SK-N-SH (cell line): ENCODE data around the gene LDLR. TPM values are rescaled to one million over a fixed set of nuclear protein-coding genes. Genes with fewer than 3 reads are reported as not detected.

Experiments
- CTCF ChIA-PET: fragments of 300-600, 350-600 bp; formaldehyde crosslinking; extraction: SDS; loops from one replicate; lab custom pipeline; 2021; lab: Yijun Ruan, JAX
- POLR2A ChIA-PET: fragments of 350-600 bp; sonication (Branson Sonifier 250); formaldehyde crosslinking; extraction: SDS; loops from one replicate; lab custom pipeline; 2020; ENCODE audit warnings: antibody characterized with exemption, inconsistent platforms; lab: Yijun Ruan, JAX
- DNase-seq: peaks from one replicate; pipeline ENCODE4 v3.0.0; 2012
- H2AFZ ChIP-seq: fragments of 200-600 bp; sonication (generic); 2 replicates; pipeline ENCODE4 v1.8.1; 2016; ENCODE audit warnings: antibody characterized with exemption, mild to moderate bottlenecking, low read depth
- H3F3A ChIP-seq: fragments of 200-600 bp; sonication (generic); replicated peaks from 2 replicates; pipeline ENCODE3; 2016; ENCODE audit warnings: antibody characterized with exemption, mild to moderate bottlenecking; ENCODE audit not compliant: insufficient read depth
- H3K27ac ChIP-seq, 2 experiments: fragments of 200-500 bp in 1 of 2; fragments of 200-600 bp in 1 of 2; sonication (Bioruptor generic) in 1 of 2; sonication (generic), shearing (Covaris generic) in 1 of 2; 2 replicates each; pipeline versions ENCODE4 v1.5.1 to v1.6.1; 2014 to 2016; ENCODE audit warnings: low read depth in 2 of 2, inconsistent platforms in 1 of 2, low read length in 1 of 2, mild to moderate bottlenecking in 1 of 2, mixed read lengths in 1 of 2
- H3K27me3 ChIP-seq: fragments of 200-600 bp; sonication (generic), shearing (Covaris generic); 2 replicates; pipeline ENCODE4 v1.6.1; 2016; ENCODE audit warnings: mixed run types; ENCODE audit not compliant: insufficient read depth
- H3K36me3 ChIP-seq, 2 experiments: fragments of 200-500 bp in 1 of 2; fragments of 200-600 bp in 1 of 2; sonication (Bioruptor generic) in 1 of 2; sonication (generic) in 1 of 2; replicated peaks in 1 of 2; 2 replicates each; pipeline versions ENCODE3 to v1.5.1; 2014 to 2016; ENCODE audit warnings: low read length in 1 of 2, mild to moderate bottlenecking in 1 of 2; ENCODE audit not compliant: insufficient read depth in 2 of 2, control insufficient read depth in 1 of 2
- H3K4me1 ChIP-seq, 2 experiments: fragments of 200-500 bp in 1 of 2; fragments of 200-600 bp in 1 of 2; sonication (Bioruptor generic) in 1 of 2; sonication (generic), shearing (Covaris generic) in 1 of 2; 2 replicates each; pipeline versions ENCODE4 v1.5.1 to v1.6.1; 2014 to 2016; ENCODE audit warnings: low read depth in 1 of 2, low read length in 1 of 2, mixed run types in 1 of 2; ENCODE audit not compliant: insufficient read depth in 2 of 2, control insufficient read depth in 1 of 2
- H3K4me2 ChIP-seq: fragments of 200-600 bp; sonication (generic), shearing (Covaris generic); 2 replicates; pipeline ENCODE4 v1.6.1; 2017; ENCODE audit warnings: mixed run types
- H3K4me3 ChIP-seq, 2 experiments: fragments of 200-500 bp in 1 of 2; fragments of 200-600 bp in 1 of 2; sonication (Bioruptor generic) in 1 of 2; sonication (generic), shearing (Covaris generic) in 1 of 2; 2 replicates each; pipeline versions ENCODE4 v1.5.1 to v1.8.1; 2014 to 2016; ENCODE audit warnings: low read depth in 2 of 2, inconsistent platforms in 1 of 2, low read length in 1 of 2, mild to moderate bottlenecking in 1 of 2, mixed read lengths in 1 of 2, moderate library complexity in 1 of 2
- H3K79me2 ChIP-seq: fragments of 200-600 bp; sonication (generic); 2 replicates; pipeline ENCODE4 v1.8.1; 2017; ENCODE audit warnings: mild to moderate bottlenecking; ENCODE audit not compliant: insufficient read depth
- H3K9ac ChIP-seq: fragments of 200-600 bp; sonication (generic); 2 replicates; pipeline ENCODE4 v1.6.1; 2017; ENCODE audit warnings: mixed run types
- H3K9me2 ChIP-seq: fragments of 200-600 bp; sonication (generic); 2 replicates; pipeline ENCODE4 v1.6.1; 2017; ENCODE audit warnings: mixed run types
- H3K9me3 ChIP-seq: fragments of 200-600 bp; sonication (generic); 2 replicates; pipeline ENCODE4 v1.6.1; 2017; ENCODE audit warnings: mixed run types, mild to moderate bottlenecking, moderate library complexity
- H4K20me1 ChIP-seq: fragments of 200-600 bp; sonication (generic); 2 replicates; pipeline ENCODE4 v1.6.1; 2017; ENCODE audit warnings: mild to moderate bottlenecking, mixed run types; ENCODE audit not compliant: insufficient read depth
- CHD2 ChIP-seq: fragments of 150-350 bp; IDR thresholded peaks from 2 replicates; pipeline ENCODE4 v1.6.1; 2018; ENCODE audit warnings: low read length; ENCODE audit not compliant: partially characterized antibody
- ELF1 ChIP-seq: IDR thresholded peaks from 2 replicates; pipeline ENCODE4 v1.4.0; 2012
- EP300 ChIP-seq, 2 experiments: IDR thresholded peaks; 2 replicates each; pipeline versions ENCODE4 v1.4.0 to v1.6.1; 2012; ENCODE audit warnings: borderline replicate concordance in 1 of 2, low read depth in 1 of 2, low read length in 1 of 2
- EZH2phosphoT487 ChIP-seq: fragments of 200-600 bp; sonication (generic); IDR thresholded peaks from 2 replicates; pipeline ENCODE4 v1.6.1; 2017; ENCODE audit warnings: low read depth, mixed run types, mild to moderate bottlenecking, antibody characterized with exemption, moderate library complexity, borderline replicate concordance
- FOSL2 ChIP-seq: IDR thresholded peaks from 2 replicates; pipeline ENCODE4 v1.4.0; 2012; ENCODE audit warnings: low read depth, mild to moderate bottlenecking, moderate library complexity, borderline replicate concordance
- FOXJ3 ChIP-seq: sonication (generic); formaldehyde crosslinking; IDR thresholded peaks from 2 replicates; pipeline ENCODE4 v1.5.1; 2020; ENCODE audit warnings: mild to moderate bottlenecking, missing genetic modification reagents
- GABPA ChIP-seq: IDR thresholded peaks from 2 replicates; pipeline ENCODE4 v1.4.0; 2012; ENCODE audit warnings: low read depth, mild to moderate bottlenecking
- GATA2 ChIP-seq: sonication (generic); formaldehyde crosslinking; IDR thresholded peaks from 2 replicates; pipeline ENCODE4 v1.5.0; 2020; ENCODE audit warnings: mild to moderate bottlenecking, missing genetic modification reagents
- JUND ChIP-seq: IDR thresholded peaks from 2 replicates; pipeline ENCODE4 v1.4.0; 2012
- MEF2A ChIP-seq: IDR thresholded peaks from 2 replicates; pipeline ENCODE4 v1.4.0; 2012; ENCODE audit warnings: low read depth, borderline replicate concordance
- NFIC ChIP-seq: IDR thresholded peaks from 2 replicates; pipeline ENCODE4 v1.4.0; 2012; ENCODE audit warnings: borderline replicate concordance
- RAD21 ChIP-seq: IDR thresholded peaks from 2 replicates; pipeline ENCODE4 v1.6.1; 2012; ENCODE audit warnings: mild to moderate bottlenecking, low read length
- RCOR1 ChIP-seq: fragments of 150-350 bp; IDR thresholded peaks from 2 replicates; pipeline ENCODE4 v1.6.1; 2017; ENCODE audit warnings: antibody characterized with exemption, low read length
- REST ChIP-seq: IDR thresholded peaks from 2 replicates; pipeline ENCODE4 v1.6.1; 2012; ENCODE audit warnings: mild to moderate bottlenecking, low read depth, low read length, moderate library complexity
- SIN3A ChIP-seq: IDR thresholded peaks from 2 replicates; pipeline ENCODE4 v1.6.1; 2012; ENCODE audit warnings: low read depth, mild to moderate bottlenecking, low read length, moderate library complexity, borderline replicate concordance
- SMC3 ChIP-seq: IDR thresholded peaks from 2 replicates; pipeline ENCODE4 v1.6.1; 2012; ENCODE audit warnings: low read depth, low read length, improper control_type of control experiment
- TAF1 ChIP-seq: IDR thresholded peaks from 2 replicates; pipeline ENCODE4 v1.6.1; 2012; ENCODE audit warnings: low read depth, mild to moderate bottlenecking, low read length, moderate library complexity, borderline replicate concordance
- TCF12 ChIP-seq: IDR thresholded peaks from 2 replicates; pipeline ENCODE4 v1.4.0; 2012
- YY1 ChIP-seq: IDR thresholded peaks from 2 replicates; pipeline ENCODE4 v1.4.0; 2012; ENCODE audit warnings: low read depth, mild to moderate bottlenecking
- WGBS: methylation state at CpG from one replicate; pipeline ENCODE4 v1.1.6; 2017; ENCODE audit warnings: low lambda C conversion rate; 5-methylcytosine and 5-hydroxymethylcytosine counted together
- polyA plus RNA-seq, 3 experiments: library from polyadenylated mRNA; depleted of rRNA; stranded (reverse); fragments of >200 nt; gene quantifications; 2 replicates each; pipeline ENCODE4 v1.2.3, GENCODE V29; 2012
- TF ChIP-seq, protein P1 (sequence below): fragments of 150-350 bp; IDR thresholded peaks from 2 replicates; pipeline ENCODE4 v1.6.1; 2016; ENCODE audit warnings: mild to moderate bottlenecking, low read depth, low read length
- TF ChIP-seq, protein P2 (sequence below): fragments of 200-600 bp; sonication (generic); IDR thresholded peaks from 2 replicates; pipeline ENCODE4 v1.6.1; 2017; ENCODE audit warnings: antibody characterized with exemption, mild to moderate bottlenecking, moderate library complexity

Gene LDLR
- polyA plus RNA-seq, 1 of the 3 experiments (the other 2 are of a cell fraction): 25.1 TPM

- Histone ChIP-seq H3K4me1 (no peaks in the 10 kb centered on the region), H3K9me3 (no peaks in the 10 kb centered on the region), H4K20me1 (no peaks in the 10 kb centered on the region), H3K36me3 (peaks cover 19 to 20% of the 10 kb centered on the region in 2 experiments)
- peak; percentile 86 for DNase-seq
- TF ChIP-seq TCF12: no peak
- TF ChIP-seq EP300 (IDR thresholded peaks at IDR 0.05; ENCODE audit: borderline replicate concordance in 1 of 2, low read depth in 1 of 2, low read length in 1 of 2): no peak
- TF ChIP-seq REST: no peak
- TF ChIP-seq RAD21: peak; percentile 62
- TF ChIP-seq MEF2A: no peak
- TF ChIP-seq ELF1: no peak
- no peak for TF ChIP-seq JUND
- TF ChIP-seq SMC3: peak; percentile 73
- TF ChIP-seq YY1: no peak
- TF ChIP-seq RCOR1: no peak
- no peak for TF ChIP-seq GATA2 (CRISPR knock-in tag)
- TF ChIP-seq, protein P1, sequence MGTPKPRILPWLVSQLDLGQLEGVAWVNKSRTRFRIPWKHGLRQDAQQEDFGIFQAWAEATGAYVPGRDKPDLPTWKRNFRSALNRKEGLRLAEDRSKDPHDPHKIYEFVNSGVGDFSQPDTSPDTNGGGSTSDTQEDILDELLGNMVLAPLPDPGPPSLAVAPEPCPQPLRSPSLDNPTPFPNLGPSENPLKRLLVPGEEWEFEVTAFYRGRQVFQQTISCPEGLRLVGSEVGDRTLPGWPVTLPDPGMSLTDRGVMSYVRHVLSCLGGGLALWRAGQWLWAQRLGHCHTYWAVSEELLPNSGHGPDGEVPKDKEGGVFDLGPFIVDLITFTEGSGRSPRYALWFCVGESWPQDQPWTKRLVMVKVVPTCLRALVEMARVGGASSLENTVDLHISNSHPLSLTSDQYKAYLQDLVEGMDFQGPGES: no peak
- TF ChIP-seq CHD2: no peak
- TF ChIP-seq SIN3A: no peak
- no peak for TF ChIP-seq FOSL2
- TF ChIP-seq, protein P2, sequence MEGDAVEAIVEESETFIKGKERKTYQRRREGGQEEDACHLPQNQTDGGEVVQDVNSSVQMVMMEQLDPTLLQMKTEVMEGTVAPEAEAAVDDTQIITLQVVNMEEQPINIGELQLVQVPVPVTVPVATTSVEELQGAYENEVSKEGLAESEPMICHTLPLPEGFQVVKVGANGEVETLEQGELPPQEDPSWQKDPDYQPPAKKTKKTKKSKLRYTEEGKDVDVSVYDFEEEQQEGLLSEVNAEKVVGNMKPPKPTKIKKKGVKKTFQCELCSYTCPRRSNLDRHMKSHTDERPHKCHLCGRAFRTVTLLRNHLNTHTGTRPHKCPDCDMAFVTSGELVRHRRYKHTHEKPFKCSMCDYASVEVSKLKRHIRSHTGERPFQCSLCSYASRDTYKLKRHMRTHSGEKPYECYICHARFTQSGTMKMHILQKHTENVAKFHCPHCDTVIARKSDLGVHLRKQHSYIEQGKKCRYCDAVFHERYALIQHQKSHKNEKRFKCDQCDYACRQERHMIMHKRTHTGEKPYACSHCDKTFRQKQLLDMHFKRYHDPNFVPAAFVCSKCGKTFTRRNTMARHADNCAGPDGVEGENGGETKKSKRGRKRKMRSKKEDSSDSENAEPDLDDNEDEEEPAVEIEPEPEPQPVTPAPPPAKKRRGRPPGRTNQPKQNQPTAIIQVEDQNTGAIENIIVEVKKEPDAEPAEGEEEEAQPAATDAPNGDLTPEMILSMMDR: peak; percentile 83
- no peak for TF ChIP-seq TAF1
- TF ChIP-seq FOXJ3 (CRISPR knock-in tag): no peak
- TF ChIP-seq NFIC: no peak
- no peak for TF ChIP-seq GABPA
- no peak for TF ChIP-seq EZH2phosphoT487
- TF ChIP-seq, all 33 proteins: peak for 3
- Histone ChIP-seq H3F3A (peaks cover 28% of the 10 kb centered on the region), H3K9me2 (no peaks in the 10 kb centered on the region), H3K4me3 (no peak overlapping the region), H3K4me2 (no peak overlapping the region), H2AFZ (no peak overlapping the region), H3K9ac (no peak overlapping the region), H3K27ac (peak overlapping the region in 1 of 2 experiments; percentile 20; a peak in 1 of 4 replicates), H3K79me2 (no peaks in the 10 kb centered on the region), H3K27me3 (no peaks in the 10 kb centered on the region)
- CTCF ChIA-PET: interaction anchor here (0.6 to 3.8 kb wide), 17 partner anchors 9 to 194 kb away, joined by 3 to 16 read pairs (median 6); partner anchors contain the start of gene SPC24
- POLR2A ChIA-PET: no interaction called here
- 59% methylated on average over 18 of the region's 19 CpGs for WGBS
Observed at GRCh38 chr19:11130824-11131455, 41.7 kb downstream of the LDLR start.
